Endothelial cell of umbilical vein (primary cell): ENCODE data around the gene DUSP28. TPM values are rescaled to one million over a fixed set of nuclear protein-coding genes. Genes with fewer than 3 reads are reported as not detected.
A peak's percentile ranks its signal among the peaks of the same experiment; 100 is the strongest.

Experiments used
- BruUV-seq: library from RNA; stranded (reverse); fragments of 400-500 nt; replicated peaks from 2 replicates; lab custom pipeline; 2021; lab: Mats Ljungman, UMichigan
- CTCF ChIA-PET: fragments of 300-600, 350-600 bp; sonication (Branson Sonifier 250); formaldehyde crosslinking; loops from one replicate; lab custom pipeline; 2021; ENCODE audit warnings: antibody characterized with exemption, inconsistent platforms; lab: Charles Lee
- POLR2A ChIA-PET: fragments of 300-600, 350-600 bp; sonication (Branson Sonifier 250); formaldehyde crosslinking; loops from one replicate; lab custom pipeline; 2021; ENCODE audit warnings: antibody characterized with exemption, inconsistent platforms; lab: Charles Lee
- DNase-seq: peaks from one replicate; pipeline ENCODE4 v3.0.0-alpha.2; 2011; ENCODE audit warnings: low read depth, low spot score
- FAIRE-seq: peaks from 2 replicates; lab custom pipeline; 2011; peaks lifted over from hg19 to GRCh38; lab: Jason Lieb, UNC
- H2AFZ ChIP-seq: 2 replicates; pipeline ENCODE4 v1.6.0; 2012; ENCODE audit warnings: low read depth, low read length, control low read depth, inconsistent platforms
- H3K27ac ChIP-seq: 2 replicates; pipeline ENCODE4 v1.5.1; 2011; ENCODE audit warnings: low read depth, mild to moderate bottlenecking, control low read depth, low read length, moderate library complexity; ENCODE audit not compliant: insufficient read depth
- H3K27me3 ChIP-seq, 2 experiments: 2 replicates each; pipeline versions ENCODE4 v1.6.0 to v1.6.1; 2011; ENCODE audit warnings: low read length in 2 of 2, mixed read lengths in 1 of 2; ENCODE audit not compliant: control insufficient read depth in 2 of 2, insufficient read depth in 2 of 2
- H3K36me3 ChIP-seq, 2 experiments: 2 replicates in 1 of 2; 3 replicates in 1 of 2; pipeline ENCODE4 v1.5.1; 2011; ENCODE audit warnings: low read length in 2 of 2, mild to moderate bottlenecking in 1 of 2, moderate library complexity in 1 of 2; ENCODE audit not compliant: control insufficient read depth in 2 of 2, insufficient read depth in 2 of 2; ENCODE audit errors: extremely low read depth in 1 of 2
- H3K4me1 ChIP-seq: 3 replicates; pipeline ENCODE4 v1.5.1; 2011; ENCODE audit warnings: mild to moderate bottlenecking, low read length; ENCODE audit not compliant: control insufficient read depth, insufficient read depth; ENCODE audit errors: extremely low read depth
- H3K4me2 ChIP-seq: 2 replicates; pipeline ENCODE4 v1.6.1; 2011; ENCODE audit warnings: low read length, control low read depth, mixed read lengths; ENCODE audit not compliant: insufficient read depth
- H3K4me3 ChIP-seq, 3 experiments: fragments of 200-600 bp in 1 of 3; sonication (generic), shearing (Covaris generic) in 1 of 3; replicated peaks in 1 of 3; 2 replicates each; pipeline ENCODE4 v1.5.1; 2011 to 2016; ENCODE audit warnings: control low read depth in 3 of 3, low read length in 3 of 3, mild to moderate bottlenecking in 2 of 3, inconsistent platforms in 1 of 3, low read depth in 1 of 3, moderate library complexity in 1 of 3; ENCODE audit not compliant: insufficient read depth in 1 of 3
- H3K79me2 ChIP-seq: 2 replicates; pipeline ENCODE4 v1.6.0; 2012; ENCODE audit warnings: low read length, inconsistent platforms; ENCODE audit not compliant: control insufficient read depth, insufficient read depth
- H3K9ac ChIP-seq: replicated peaks from 2 replicates; pipeline ENCODE3; 2011; ENCODE audit warnings: low read length, control low read depth; ENCODE audit not compliant: insufficient read depth; ENCODE audit errors: extremely low read depth
- H3K9me1 ChIP-seq: replicated peaks from 3 replicates; pipeline ENCODE4 v1.6.0; 2011; ENCODE audit warnings: mild to moderate bottlenecking, low read length; ENCODE audit not compliant: control insufficient read depth, insufficient read depth; ENCODE audit errors: extremely low read depth
- H3K9me3 ChIP-seq: replicated peaks from 2 replicates; pipeline ENCODE4 v1.5.1; 2012; ENCODE audit warnings: low read length, inconsistent platforms; ENCODE audit not compliant: control insufficient read depth, insufficient read depth
- H4K20me1 ChIP-seq: replicated peaks from 2 replicates; pipeline ENCODE3; 2011; ENCODE audit warnings: mild to moderate bottlenecking, low read length; ENCODE audit not compliant: control insufficient read depth, insufficient read depth; ENCODE audit errors: extremely low read depth
- CTCF ChIP-seq, 2 donors: IDR thresholded peaks; 1 replicate in 1 of 2; 2 replicates in 1 of 2; pipeline ENCODE4 v1.5.1; 2011; ENCODE audit warnings: low read length in 2 of 2, mild to moderate bottlenecking in 2 of 2, moderate library complexity in 2 of 2, control low read depth in 1 of 2, inconsistent platforms in 1 of 2, low read depth in 1 of 2; ENCODE audit not compliant: insufficient read depth in 1 of 2; ENCODE audit errors: extremely low read depth in 1 of 2
- EZH2 ChIP-seq: IDR thresholded peaks from 2 replicates; pipeline ENCODE4 v1.6.1; 2012; ENCODE audit warnings: borderline replicate concordance, low read depth, mild to moderate bottlenecking, moderate library complexity, low read length, inconsistent platforms; ENCODE audit not compliant: severe bottlenecking
- FOS ChIP-seq: IDR thresholded peaks from 2 replicates; pipeline ENCODE4 v1.6.1; 2011; ENCODE audit warnings: mild to moderate bottlenecking, low read length, moderate library complexity, borderline replicate concordance; ENCODE audit not compliant: insufficient read depth
- JUN ChIP-seq: IDR thresholded peaks from 2 replicates; pipeline ENCODE4 v1.6.1; 2011; ENCODE audit warnings: borderline replicate concordance, low read depth; ENCODE audit not compliant: insufficient read length, insufficient read depth
- MAX ChIP-seq: IDR thresholded peaks from 2 replicates; pipeline ENCODE4 v1.6.1; 2011; ENCODE audit not compliant: insufficient read depth, insufficient read length
- MYC ChIP-seq: IDR thresholded peaks from one replicate; pipeline ENCODE4 v1.6.1; 2011; ENCODE audit warnings: mild to moderate bottlenecking, low read depth, low read length
- POLR2A ChIP-seq: IDR thresholded peaks from 2 replicates; pipeline ENCODE4 v1.6.1; 2012; ENCODE audit warnings: low read depth, mild to moderate bottlenecking, control low read depth, low read length
- dilution Hi-C: fragments of 300-500 bp; cut with MboI; formaldehyde crosslinking; loops from one replicate; pipeline ENCODE4 v1.15.0; 2019; ENCODE audit warnings: low sequenced_read_pairs; ENCODE audit not compliant: extremely low pct_ligation_motif_present
- intact Hi-C: fragments of 100-400 bp; cut with micrococcal nuclease; formaldehyde crosslinking; loops from one replicate; pipeline ENCODE4 v1.10.0; 2022
- polyA plus RNA-seq, 4 experiments: library from polyadenylated mRNA; depleted of rRNA in 3 of 4; stranded (reverse) in 3 of 4; unstranded in 1 of 4; fragments of >200 nt; gene quantifications; 2 replicates each; pipeline versions ENCODE4 v1.2.1 to v1.2.3, GENCODE V29; 2011 to 2012; ENCODE audit warnings: missing spikeins in 1 of 4
- total RNA-seq: library from RNA; stranded (reverse); gene quantifications from 2 replicates; pipeline ENCODE4 v1.2.3, GENCODE V29; 2021

DUSP28 gene
- total and polyA plus RNA-seq, 2 donors (not counting 3 experiments of a cell fraction or from before 2014, with no cell fraction given) = 2.2 to 4.3 TPM

- no peak for TF ChIP-seq MYC
- no peak for TF ChIP-seq POLR2A
- TF ChIP-seq MAX = no peak
- peaks cover 11% of the 10 kb centered on the region for H3K79me2 ChIP-seq
- no peak overlapping the region for H3K27ac ChIP-seq
- no peaks in the 10 kb centered on the region for H4K20me1 ChIP-seq
- POLR2A ChIA-PET = no interaction called here
- CTCF ChIA-PET = no interaction called here
- no peaks in the 10 kb centered on the region for H3K4me1 ChIP-seq
- no peak overlapping the region for H3K4me2 ChIP-seq
- intact Hi-C loops (no loop called here), dilution Hi-C loops (no loop called here)
- no TSS peak for BruUV-seq
- FAIRE-seq (no peak), DNase-seq (no peak)
- H3K36me3 ChIP-seq = peaks cover 2 to 29% of the 10 kb centered on the region in 2 experiments
- H2AFZ ChIP-seq = no peak overlapping the region
- no peak overlapping the region for H3K9ac ChIP-seq
- H3K9me1 ChIP-seq = no peaks in the 10 kb centered on the region
- no peaks in the 10 kb centered on the region for H3K9me3 ChIP-seq
- no peak overlapping the region for H3K4me3 ChIP-seq
- H3K27me3 ChIP-seq = no peaks in the 10 kb centered on the region
These were observed 34.6 kb downstream of the DUSP28 start for GRCh38 chr2:240594511-240595380.

GRCh38 chr2:240595381-240596079, 35.4 kb downstream of the DUSP28 start:
- dilution Hi-C loops = no loop called here
- DNase-seq = no peak
- Histone ChIP-seq H3K9me3 (no peaks in the 10 kb centered on the region), H3K9me1 (no peaks in the 10 kb centered on the region), H3K27ac (no peak overlapping the region), H3K36me3 (peaks cover 2 to 25% of the 10 kb centered on the region in 2 experiments), H3K4me1 (no peaks in the 10 kb centered on the region), H4K20me1 (no peaks in the 10 kb centered on the region), H3K4me2 (no peak overlapping the region), H3K79me2 (peaks cover 8% of the 10 kb centered on the region), H2AFZ (no peak overlapping the region), H3K9ac (no peak overlapping the region), H3K27me3 (no peaks in the 10 kb centered on the region), H3K4me3 (no peak overlapping the region)
- FAIRE-seq = no peak
- CTCF ChIA-PET = interaction anchor here (2.0 kb wide), 1 partner anchor 9 kb away, joined by 5 read pairs; the partner anchor contains the start of gene CAPN10
- POLR2A ChIA-PET = no interaction called here
- no TSS peak for BruUV-seq
- intact Hi-C loops = no loop called here
- TF ChIP-seq JUN (no peak), CTCF (IDR thresholded peaks at IDR 0.05; ENCODE audit: extremely low read depth in 1 of 2, insufficient read depth in 1 of 2, low read depth in 1 of 2, low read length in 2 of 2) (peak; percentile 10 to 31), MAX (no peak), EZH2 (no peak), FOS (no peak), POLR2A (no peak)
